Activated CD4-positive, alpha-beta T cell treated with anti-CD3 and anti-CD28 coated beads for 24 hours (primary cell): ENCODE results near the gene CLIP2.
A peak's percentile ranks its signal among the peaks of the same experiment; 100 is the strongest.
"Not testable (repeated sequence)": the region's sequence is repeated elsewhere in the genome, so short reads cannot be mapped to it uniquely, and the experiment has no call there.

Experiments used
- DNase-seq, 2 donors: peaks; one replicate each; pipeline ENCODE4 v3.0.0-alpha.2; 2020; ENCODE audit warnings: low read depth in 2 of 2

CLIP2 gene

GRCh38 chr7:74403521-74404387, 114.5 kb downstream of the CLIP2 start:
- DNase-seq = no peak

- DNase-seq = no peak
These were observed 115.1 kb downstream of the CLIP2 start for GRCh38 chr7:74404388-74404700.

- DNase-seq = no peak
These were observed 115.5 kb downstream of the CLIP2 start for GRCh38 chr7:74404741-74405140.

GRCh38 chr7:74405191-74405898, 116.1 kb downstream of the CLIP2 start:
- DNase-seq = no peak

- no peak for DNase-seq
These were observed 116.8 kb downstream of the CLIP2 start for GRCh38 chr7:74405899-74406512.

GRCh38 chr7:74407958-74408357, 118.8 kb downstream of the CLIP2 start:
- no peak for DNase-seq

GRCh38 chr7:74409571-74409970, 120.4 kb downstream of the CLIP2 start:
- no peak for DNase-seq

GRCh38 chr7:74410772-74411171, 121.6 kb downstream of the CLIP2 start:
- DNase-seq = no peak

- DNase-seq = not testable (repeated sequence)
These were observed 122.4 kb downstream of the CLIP2 start for GRCh38 chr7:74411571-74411970.

- DNase-seq = no peak
These were observed 122.8 kb downstream of the CLIP2 start for GRCh38 chr7:74412056-74412455.

- no peak for DNase-seq
These were observed 123.4 kb downstream of the CLIP2 start for GRCh38 chr7:74412603-74413002.

- not testable (repeated sequence) for DNase-seq
These were observed 125.6 kb downstream of the CLIP2 start for GRCh38 chr7:74414595-74415333.

GRCh38 chr7:74417419-74417971, 128.3 kb downstream of the CLIP2 start:
- DNase-seq = peak; percentile 18 to 36

GRCh38 chr7:74418076-74418475, 128.9 kb downstream of the CLIP2 start:
- DNase-seq = no peak

GRCh38 chr7:74418538-74418937, 129.3 kb downstream of the CLIP2 start:
- DNase-seq = no peak

- DNase-seq = not testable (repeated sequence)
These were observed 130.0 kb downstream of the CLIP2 start for GRCh38 chr7:74419232-74419631.

GRCh38 chr7:74420006-74420405, 130.8 kb downstream of the CLIP2 start:
- DNase-seq = no peak

- DNase-seq = no peak
These were observed 135.2 kb downstream of the CLIP2 start for GRCh38 chr7:74424291-74424880.

- DNase-seq = no peak
These were observed 138.8 kb downstream of the CLIP2 start for GRCh38 chr7:74428023-74428422.

GRCh38 chr7:74429153-74429747, 140.0 kb downstream of the CLIP2 start:
- DNase-seq = no peak

GRCh38 chr7:74430409-74430808, 141.2 kb downstream of the CLIP2 start:
- DNase-seq = not testable (repeated sequence)
